Endothelial cell of umbilical vein (primary cell): ENCODE measurements around the gene UBTD2. TPM values are rescaled to one million over a fixed set of nuclear protein-coding genes. Genes with fewer than 3 reads are reported as not detected.

ENCODE experiments used
- BruUV-seq: library from RNA; stranded (reverse); fragments of 400-500 nt; replicated peaks from 2 replicates; lab custom pipeline; 2021; lab: Mats Ljungman, UMichigan
- CTCF ChIA-PET: fragments of 300-600, 350-600 bp; sonication (Branson Sonifier 250); formaldehyde crosslinking; loops from one replicate; lab custom pipeline; 2021; ENCODE audit warnings: antibody characterized with exemption, inconsistent platforms; lab: Charles Lee
- POLR2A ChIA-PET: fragments of 300-600, 350-600 bp; sonication (Branson Sonifier 250); formaldehyde crosslinking; loops from one replicate; lab custom pipeline; 2021; ENCODE audit warnings: antibody characterized with exemption, inconsistent platforms; lab: Charles Lee
- DNase-seq: peaks from one replicate; pipeline ENCODE4 v3.0.0-alpha.2; 2011; ENCODE audit warnings: low read depth, low spot score
- FAIRE-seq: peaks from 2 replicates; lab custom pipeline; 2011; peaks lifted over from hg19 to GRCh38; lab: Jason Lieb, UNC
- H2AFZ ChIP-seq: 2 replicates; pipeline ENCODE4 v1.6.0; 2012; ENCODE audit warnings: low read depth, low read length, control low read depth, inconsistent platforms
- H3K27ac ChIP-seq: 2 replicates; pipeline ENCODE4 v1.5.1; 2011; ENCODE audit warnings: low read depth, mild to moderate bottlenecking, control low read depth, low read length, moderate library complexity; ENCODE audit not compliant: insufficient read depth
- H3K27me3 ChIP-seq, 2 experiments: 2 replicates each; pipeline versions ENCODE4 v1.6.0 to v1.6.1; 2011; ENCODE audit warnings: low read length in 2 of 2, mixed read lengths in 1 of 2; ENCODE audit not compliant: control insufficient read depth in 2 of 2, insufficient read depth in 2 of 2
- H3K36me3 ChIP-seq, 2 experiments: 2 replicates in 1 of 2; 3 replicates in 1 of 2; pipeline ENCODE4 v1.5.1; 2011; ENCODE audit warnings: low read length in 2 of 2, mild to moderate bottlenecking in 1 of 2, moderate library complexity in 1 of 2; ENCODE audit not compliant: control insufficient read depth in 2 of 2, insufficient read depth in 2 of 2; ENCODE audit errors: extremely low read depth in 1 of 2
- H3K4me1 ChIP-seq: 3 replicates; pipeline ENCODE4 v1.5.1; 2011; ENCODE audit warnings: mild to moderate bottlenecking, low read length; ENCODE audit not compliant: control insufficient read depth, insufficient read depth; ENCODE audit errors: extremely low read depth
- H3K4me2 ChIP-seq: 2 replicates; pipeline ENCODE4 v1.6.1; 2011; ENCODE audit warnings: low read length, control low read depth, mixed read lengths; ENCODE audit not compliant: insufficient read depth
- H3K4me3 ChIP-seq, 3 experiments: fragments of 200-600 bp in 1 of 3; sonication (generic), shearing (Covaris generic) in 1 of 3; replicated peaks in 1 of 3; 2 replicates each; pipeline ENCODE4 v1.5.1; 2011 to 2016; ENCODE audit warnings: control low read depth in 3 of 3, low read length in 3 of 3, mild to moderate bottlenecking in 2 of 3, inconsistent platforms in 1 of 3, low read depth in 1 of 3, moderate library complexity in 1 of 3; ENCODE audit not compliant: insufficient read depth in 1 of 3
- H3K79me2 ChIP-seq: 2 replicates; pipeline ENCODE4 v1.6.0; 2012; ENCODE audit warnings: low read length, inconsistent platforms; ENCODE audit not compliant: control insufficient read depth, insufficient read depth
- H3K9ac ChIP-seq: replicated peaks from 2 replicates; pipeline ENCODE3; 2011; ENCODE audit warnings: low read length, control low read depth; ENCODE audit not compliant: insufficient read depth; ENCODE audit errors: extremely low read depth
- H3K9me1 ChIP-seq: replicated peaks from 3 replicates; pipeline ENCODE4 v1.6.0; 2011; ENCODE audit warnings: mild to moderate bottlenecking, low read length; ENCODE audit not compliant: control insufficient read depth, insufficient read depth; ENCODE audit errors: extremely low read depth
- H3K9me3 ChIP-seq: replicated peaks from 2 replicates; pipeline ENCODE4 v1.5.1; 2012; ENCODE audit warnings: low read length, inconsistent platforms; ENCODE audit not compliant: control insufficient read depth, insufficient read depth
- H4K20me1 ChIP-seq: replicated peaks from 2 replicates; pipeline ENCODE3; 2011; ENCODE audit warnings: mild to moderate bottlenecking, low read length; ENCODE audit not compliant: control insufficient read depth, insufficient read depth; ENCODE audit errors: extremely low read depth
- CTCF ChIP-seq, 2 donors: IDR thresholded peaks; 1 replicate in 1 of 2; 2 replicates in 1 of 2; pipeline ENCODE4 v1.5.1; 2011; ENCODE audit warnings: low read length in 2 of 2, mild to moderate bottlenecking in 2 of 2, moderate library complexity in 2 of 2, control low read depth in 1 of 2, inconsistent platforms in 1 of 2, low read depth in 1 of 2; ENCODE audit not compliant: insufficient read depth in 1 of 2; ENCODE audit errors: extremely low read depth in 1 of 2
- EZH2 ChIP-seq: IDR thresholded peaks from 2 replicates; pipeline ENCODE4 v1.6.1; 2012; ENCODE audit warnings: borderline replicate concordance, low read depth, mild to moderate bottlenecking, moderate library complexity, low read length, inconsistent platforms; ENCODE audit not compliant: severe bottlenecking
- FOS ChIP-seq: IDR thresholded peaks from 2 replicates; pipeline ENCODE4 v1.6.1; 2011; ENCODE audit warnings: mild to moderate bottlenecking, low read length, moderate library complexity, borderline replicate concordance; ENCODE audit not compliant: insufficient read depth
- GATA2 ChIP-seq: IDR thresholded peaks from 2 replicates; pipeline ENCODE4 v1.7.0; 2011; ENCODE audit warnings: low read depth, mild to moderate bottlenecking, moderate library complexity, mixed read lengths, low read length; ENCODE audit not compliant: insufficient read length, insufficient read depth
- MAX ChIP-seq: IDR thresholded peaks from 2 replicates; pipeline ENCODE4 v1.6.1; 2011; ENCODE audit not compliant: insufficient read depth, insufficient read length
- MYC ChIP-seq: IDR thresholded peaks from one replicate; pipeline ENCODE4 v1.6.1; 2011; ENCODE audit warnings: mild to moderate bottlenecking, low read depth, low read length
- POLR2A ChIP-seq: IDR thresholded peaks from 2 replicates; pipeline ENCODE4 v1.6.1; 2012; ENCODE audit warnings: low read depth, mild to moderate bottlenecking, control low read depth, low read length
- POLR2AphosphoS5 ChIP-seq: IDR thresholded peaks from 2 replicates; pipeline ENCODE4 v1.6.1; 2012; ENCODE audit warnings: low read depth, mild to moderate bottlenecking, control low read depth, low read length, moderate library complexity; ENCODE audit not compliant: insufficient read depth
- dilution Hi-C: fragments of 300-500 bp; cut with MboI; formaldehyde crosslinking; loops from one replicate; pipeline ENCODE4 v1.15.0; 2019; ENCODE audit warnings: low sequenced_read_pairs; ENCODE audit not compliant: extremely low pct_ligation_motif_present
- intact Hi-C: fragments of 100-400 bp; cut with micrococcal nuclease; formaldehyde crosslinking; loops from one replicate; pipeline ENCODE4 v1.10.0; 2022
- polyA plus RNA-seq, 4 experiments: library from polyadenylated mRNA; depleted of rRNA in 3 of 4; stranded (reverse) in 3 of 4; unstranded in 1 of 4; fragments of >200 nt; gene quantifications; 2 replicates each; pipeline versions ENCODE4 v1.2.1 to v1.2.3, GENCODE V29; 2011 to 2012; ENCODE audit warnings: missing spikeins in 1 of 4
- total RNA-seq: library from RNA; stranded (reverse); gene quantifications from 2 replicates; pipeline ENCODE4 v1.2.3, GENCODE V29; 2021

The UBTD2 gene
- total and polyA plus RNA-seq, 2 donors (not counting 3 experiments of a cell fraction or from before 2014, with no cell fraction given), result 10.1 to 22.6 TPM

DNA sequence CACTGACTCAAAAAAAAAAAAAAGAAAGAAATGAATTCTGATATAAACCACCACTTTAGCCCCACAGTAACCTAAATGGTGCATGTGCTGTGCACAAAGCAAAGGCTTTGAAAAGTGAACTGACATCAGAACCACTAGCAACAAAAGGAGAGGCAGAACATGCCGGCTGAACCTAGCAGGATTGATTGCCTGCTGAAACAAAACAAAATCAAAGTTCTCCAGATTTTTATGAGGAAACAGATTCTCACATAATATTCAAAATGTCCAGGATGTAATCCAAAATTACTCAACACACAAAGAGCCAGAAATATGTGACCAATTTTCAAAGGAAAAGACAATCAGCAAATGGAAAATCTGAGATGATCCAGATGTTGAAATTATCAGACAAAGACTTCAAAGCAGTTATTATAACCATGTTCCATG is 37.9 kb downstream of the UBTD2 start:
- no peaks in the 10 kb centered on the region for H3K9me3 ChIP-seq
- FAIRE-seq, result no peak
- no peaks in the 10 kb centered on the region for H3K9me1 ChIP-seq
- BruUV-seq, result no TSS peak
- no peaks in the 10 kb centered on the region for H3K4me1 ChIP-seq
- H3K9ac ChIP-seq, result no peak overlapping the region
- dilution Hi-C loops (no loop called here), intact Hi-C loops (no loop called here)
- H4K20me1 ChIP-seq, result peaks cover 4% of the 10 kb centered on the region
- no peak for DNase-seq
- H3K36me3 ChIP-seq, result no peaks in the 10 kb centered on the region
- ChIA-PET CTCF (no interaction called here), POLR2A (no interaction called here)
- no peaks in the 10 kb centered on the region for H3K27me3 ChIP-seq
- H3K4me2 ChIP-seq, result no peak overlapping the region
- H3K27ac ChIP-seq, result no peak overlapping the region
- H3K79me2 ChIP-seq, result peaks cover 40% of the 10 kb centered on the region
- TF ChIP-seq GATA2 (no peak), MYC (no peak), CTCF (IDR thresholded peaks at IDR 0.05; ENCODE audit: extremely low read depth in 1 of 2, insufficient read depth in 1 of 2, low read depth in 1 of 2, low read length in 2 of 2) (no peak), FOS (no peak), EZH2 (no peak), POLR2AphosphoS5 (no peak)
- H3K4me3 ChIP-seq, result no peak overlapping the region
- no peak overlapping the region for H2AFZ ChIP-seq

- Histone ChIP-seq H3K27me3 (no peaks in the 10 kb centered on the region), H3K4me1 (no peaks in the 10 kb centered on the region), H4K20me1 (peaks cover 4% of the 10 kb centered on the region), H3K4me3 (no peak overlapping the region), H3K9ac (no peak overlapping the region), H3K27ac (no peak overlapping the region), H3K79me2 (peaks cover 39% of the 10 kb centered on the region), H3K9me1 (no peaks in the 10 kb centered on the region), H2AFZ (no peak overlapping the region), H3K4me2 (no peak overlapping the region), H3K9me3 (no peaks in the 10 kb centered on the region), H3K36me3 (no peaks in the 10 kb centered on the region)
- DNase-seq, result no peak
- intact Hi-C loops, result no loop called here
- POLR2A ChIA-PET, result no interaction called here
- TF ChIP-seq EZH2, result no peak
- no peak for TF ChIP-seq POLR2AphosphoS5
- TF ChIP-seq MYC, result no peak
- TF ChIP-seq MAX, result no peak
- no peak for TF ChIP-seq GATA2
- TF ChIP-seq FOS, result no peak
- no peak for TF ChIP-seq POLR2A
- no peak for FAIRE-seq
- no TSS peak for BruUV-seq
- dilution Hi-C loops, result no loop called here
- CTCF ChIA-PET, result no interaction called here
Measured at GRCh38 chr5:172245046-172245445, 38.5 kb downstream of the UBTD2 start.
